CD14-positive monocyte (primary cell): Measurements from ENCODE around the gene TNPO3. TPM values are rescaled to one million over a fixed set of nuclear protein-coding genes. Genes with fewer than 3 reads are reported as not detected.

Experiments
- DNase-seq, 3 donors: peaks; one replicate each; pipeline ENCODE4 v3.0.0-alpha.2; 2011 to 2022
- H2AFZ ChIP-seq: 2 replicates; pipeline ENCODE4 v1.6.0; 2012; ENCODE audit warnings: mild to moderate bottlenecking, low read depth, low read length, inconsistent platforms; ENCODE audit not compliant: insufficient read depth, poor library complexity, severe bottlenecking
- H3K27ac ChIP-seq, 2 donors: 1 replicate in 1 of 2; 2 replicates in 1 of 2; pipeline ENCODE4 v1.5.1; 2012 to 2013; ENCODE audit warnings: low read length in 2 of 2, control low read depth in 1 of 2, inconsistent platforms in 1 of 2, low read depth in 1 of 2, mild to moderate bottlenecking in 1 of 2
- H3K27me3 ChIP-seq, 2 donors: one replicate each; pipeline versions ENCODE4 v1.6.0 to v1.6.1; 2011 to 2013; ENCODE audit warnings: low read length in 2 of 2; ENCODE audit not compliant: control insufficient read depth in 2 of 2, insufficient read depth in 2 of 2
- H3K36me3 ChIP-seq, 2 donors: replicated peaks in 1 of 2; 1 replicate in 1 of 2; 2 replicates in 1 of 2; pipeline versions ENCODE4 v1.5.1 to v1.6.1; 2012 to 2013; ENCODE audit warnings: low read length in 2 of 2, control low read depth in 1 of 2, inconsistent platforms in 1 of 2, mild to moderate bottlenecking in 1 of 2; ENCODE audit not compliant: insufficient read depth in 2 of 2, control insufficient read depth in 1 of 2
- H3K4me1 ChIP-seq, 2 donors: 1 replicate in 1 of 2; 2 replicates in 1 of 2; pipeline versions ENCODE4 v1.5.1 to v1.6.1; 2012 to 2013; ENCODE audit warnings: low read length in 2 of 2, control low read depth in 1 of 2, inconsistent platforms in 1 of 2, mild to moderate bottlenecking in 1 of 2, moderate library complexity in 1 of 2; ENCODE audit not compliant: insufficient read depth in 2 of 2, control insufficient read depth in 1 of 2
- H3K4me2 ChIP-seq: replicated peaks from 2 replicates; pipeline ENCODE3; 2012; ENCODE audit warnings: low read length, moderate library complexity, mild to moderate bottlenecking; ENCODE audit not compliant: poor library complexity, severe bottlenecking; ENCODE audit errors: extremely low read depth
- H3K4me3 ChIP-seq, 3 experiments: fragments of 200-600 bp in 1 of 3; sonication (generic) in 1 of 3; replicated peaks in 1 of 3; 1 replicate in 2 of 3; 2 replicates in 1 of 3; pipeline ENCODE4 v1.5.1; 2011 to 2013; ENCODE audit warnings: low read length in 3 of 3, mild to moderate bottlenecking in 3 of 3, control low read depth in 2 of 3, low read depth in 2 of 3, inconsistent platforms in 1 of 3, moderate library complexity in 1 of 3
- H3K79me2 ChIP-seq: 2 replicates; pipeline ENCODE4 v1.6.0; 2012; ENCODE audit warnings: mild to moderate bottlenecking, control low read depth, inconsistent platforms, low read length, moderate library complexity; ENCODE audit not compliant: insufficient read depth
- H3K9ac ChIP-seq: 2 replicates; pipeline ENCODE4 v1.6.0; 2017; ENCODE audit warnings: low read length, mild to moderate bottlenecking; ENCODE audit not compliant: insufficient read depth, poor library complexity, severe bottlenecking
- H3K9me3 ChIP-seq, 2 donors: replicated peaks in 1 of 2; 1 replicate in 1 of 2; 2 replicates in 1 of 2; pipeline versions ENCODE4 v1.5.1 to v1.6.1; 2012 to 2013; ENCODE audit warnings: low read length in 2 of 2, control low read depth in 1 of 2; ENCODE audit not compliant: control insufficient read depth in 1 of 2, insufficient read depth in 1 of 2
- H4K20me1 ChIP-seq: 2 replicates; pipeline ENCODE4 v1.6.0; 2012; ENCODE audit warnings: mild to moderate bottlenecking, low read length, control low read depth, moderate library complexity; ENCODE audit not compliant: insufficient read depth
- H3K27ac Mint-ChIP-seq, 7 donors: one replicate each; pipeline ENCODE4 v1.8.0; 2020; ENCODE audit warnings: mild to moderate bottlenecking in 7 of 7, mixed read lengths in 7 of 7, moderate library complexity in 6 of 7, inconsistent platforms in 2 of 7
- H3K27me3 Mint-ChIP-seq, 3 donors: one replicate each; pipeline ENCODE4 v1.8.0; 2021 to 2022; ENCODE audit warnings: low read depth in 3 of 3, mild to moderate bottlenecking in 3 of 3, mixed read lengths in 3 of 3, moderate library complexity in 3 of 3, inconsistent platforms in 1 of 3
- H3K36me3 Mint-ChIP-seq, 2 donors: one replicate each; pipeline ENCODE4 v1.8.0; 2020; ENCODE audit warnings: mixed read lengths in 2 of 2, inconsistent platforms in 1 of 2, mild to moderate bottlenecking in 1 of 2
- H3K4me1 Mint-ChIP-seq: one replicate; pipeline ENCODE4 v1.8.0; 2020; ENCODE audit warnings: mild to moderate bottlenecking, mixed read lengths
- H3K4me3 Mint-ChIP-seq, 2 donors: one replicate each; pipeline ENCODE4 v1.8.0; 2020; ENCODE audit warnings: mild to moderate bottlenecking in 2 of 2, mixed read lengths in 2 of 2, moderate library complexity in 1 of 2
- H3K9me3 Mint-ChIP-seq, 7 donors: one replicate each; pipeline ENCODE4 v1.8.0; 2020 to 2022; ENCODE audit warnings: mixed read lengths in 7 of 7, mild to moderate bottlenecking in 6 of 7, moderate library complexity in 6 of 7, inconsistent platforms in 2 of 7
- CTCF ChIP-seq: fragments of 200-600 bp; IDR thresholded peaks from one replicate; pipeline ENCODE4 v1.8.0; 2022; ENCODE audit warnings: antibody characterized with exemption, mild to moderate bottlenecking
- WGBS: methylation state at CpG from one replicate; pipeline ENCODE4 v1.1.5; 2013; ENCODE audit warnings: missing lambda C conversion rate; ENCODE audit not compliant: insufficient coverage; 5-methylcytosine and 5-hydroxymethylcytosine counted together
- intact Hi-C, 2 donors: fragments of 100-400 bp; cut with micrococcal nuclease; formaldehyde crosslinking; loops; one replicate each; pipeline versions ENCODE4 v1.15.0 to v1.15.1; 2023
- polyA plus RNA-seq, 3 donors: library from polyadenylated mRNA; depleted of rRNA in 1 of 3; unstranded in 2 of 3; stranded (reverse) in 1 of 3; fragments of 300-500 nt in 2 of 3; fragments of >200 nt in 1 of 3; fragmentation: Illumina TruSeq in 2 of 3; gene quantifications; 1 replicate in 2 of 3; 2 replicates in 1 of 3; pipeline ENCODE4 v1.2.3, GENCODE V29; 2012 to 2021

The TNPO3 gene
- polyA plus RNA-seq, 3 donors, result 17.0 to 23.8 (median 19.7) TPM

GRCh38 chr7:129089521-129090212 is 34.8 kb upstream of the TNPO3 start:
- H3K4me1 Mint-ChIP-seq, result peaks cover 25% of the 10 kb centered on the region
- Histone ChIP-seq H3K9ac (no peak overlapping the region), H4K20me1 (no peaks in the 10 kb centered on the region), H3K9me3 (no peaks in the 10 kb centered on the region), H3K4me1 (peaks cover 18 to 22% of the 10 kb centered on the region in 2 donors), H3K4me3 (no peak overlapping the region), H2AFZ (peak overlapping the region; percentile 52), H3K27ac (no peak overlapping the region), H3K4me2 (no peak overlapping the region), H3K27me3 (no peaks in the 10 kb centered on the region), H3K79me2 (no peaks in the 10 kb centered on the region), H3K36me3 (no peaks in the 10 kb centered on the region)
- H3K27me3 Mint-ChIP-seq, result peaks cover 0 to 1% (median 0%) of the 10 kb centered on the region in 3 donors
- no peak overlapping the region for H3K4me3 Mint-ChIP-seq
- H3K9me3 Mint-ChIP-seq, result no peaks in the 10 kb centered on the region
- TF ChIP-seq CTCF, result no peak
- peak overlapping the region in 4 of 7 donors; percentile 20 to 68 (median 42) for H3K27ac Mint-ChIP-seq
- no CpG with 5 or more reads among the region's 4 CpGs for WGBS
- intact Hi-C loops, result loop anchor here (5.0 to 10.0 kb wide), 3 partner anchors 37 to 185 kb away; no protein-coding TSS in a partner anchor
- DNase-seq, result peak; percentile 27 to 52 (median 39)
- H3K36me3 Mint-ChIP-seq, result no peaks in the 10 kb centered on the region

DNA sequence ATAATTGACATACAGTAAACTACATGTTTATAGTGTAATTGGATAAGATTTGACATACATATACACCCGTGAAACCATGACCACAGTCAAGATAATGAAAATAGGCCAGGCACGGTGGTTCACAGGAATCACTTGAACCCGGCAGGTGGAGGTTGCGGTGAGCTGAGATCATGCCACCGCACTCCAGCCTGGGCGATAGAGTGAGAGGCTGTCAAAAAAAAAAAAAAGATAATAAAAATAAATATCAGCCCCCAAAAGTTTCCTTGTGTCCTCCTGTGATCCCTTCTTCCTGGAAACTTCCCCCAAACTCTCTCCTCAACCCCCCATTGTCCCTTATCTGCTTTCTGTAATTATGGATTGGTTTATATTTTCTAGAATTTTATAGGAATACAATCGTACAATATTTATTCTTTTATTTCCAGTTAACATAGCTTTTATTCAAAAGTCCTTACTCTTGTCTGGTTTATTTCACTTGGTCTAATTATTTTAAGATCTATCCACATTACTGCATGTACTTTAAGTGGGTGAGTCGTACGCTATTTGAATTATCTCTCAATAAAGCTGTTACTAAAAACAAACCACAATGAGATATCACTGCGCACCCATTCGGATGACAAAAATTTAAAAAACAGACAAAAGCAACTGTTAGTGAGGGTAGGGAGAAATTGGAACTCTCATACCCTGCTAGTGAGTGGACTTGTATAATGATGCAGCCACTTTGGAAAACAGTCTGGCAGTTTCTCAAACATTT is 30.1 kb upstream of the TNPO3 start:
- no peak for TF ChIP-seq CTCF
- peaks cover 0 to 3% (median 2%) of the 10 kb centered on the region in 3 donors for H3K27me3 Mint-ChIP-seq
- H3K4me3 Mint-ChIP-seq, result no peak overlapping the region
- intact Hi-C loops, result no loop called here
- H3K27ac Mint-ChIP-seq, result no peak overlapping the region
- H3K36me3 Mint-ChIP-seq, result no peaks in the 10 kb centered on the region
- peaks cover 0 to 3% (median 0%) of the 10 kb centered on the region in 7 donors for H3K9me3 Mint-ChIP-seq
- Histone ChIP-seq H3K27ac (no peak overlapping the region), H2AFZ (no peak overlapping the region), H4K20me1 (no peaks in the 10 kb centered on the region), H3K36me3 (no peaks in the 10 kb centered on the region), H3K4me3 (no peak overlapping the region), H3K27me3 (no peaks in the 10 kb centered on the region), H3K9me3 (no peaks in the 10 kb centered on the region), H3K4me2 (no peak overlapping the region), H3K4me1 (peaks cover 12 to 13% of the 10 kb centered on the region in 2 donors), H3K79me2 (no peaks in the 10 kb centered on the region), H3K9ac (no peak overlapping the region)
- DNase-seq, result no peak
- no CpG with 5 or more reads among the region's 11 CpGs for WGBS
- H3K4me1 Mint-ChIP-seq, result peaks cover 14% of the 10 kb centered on the region
